Activated CD4-positive, alpha-beta T cell treated with anti-CD3 and anti-CD28 coated beads for 1 hour (primary cell): Measurements from ENCODE around the gene PWWP2A.
"Not testable (repeated sequence)": the region's sequence is repeated elsewhere in the genome, so short reads cannot be mapped to it uniquely, and the experiment has no call there.

Experiments
- DNase-seq: peaks from one replicate; pipeline ENCODE4 v3.0.0-alpha.2; 2020

Gene PWWP2A

GRCh38 chr5:160075073-160075472 is 44.2 kb downstream of the PWWP2A start:
- no peak for DNase-seq

- DNase-seq, result no peak
Observed at GRCh38 chr5:160071916-160072315, 47.3 kb downstream of the PWWP2A start.

- no peak for DNase-seq
Observed at GRCh38 chr5:160071516-160071915, 47.7 kb downstream of the PWWP2A start.

GRCh38 chr5:160069120-160069519 is 50.1 kb downstream of the PWWP2A start:
- not testable (repeated sequence) for DNase-seq

- DNase-seq, result no peak
Observed at GRCh38 chr5:160064995-160065614, 54.1 kb downstream of the PWWP2A start.

GRCh38 chr5:160064417-160064810 is 54.8 kb downstream of the PWWP2A start:
- DNase-seq, result no peak

- no peak for DNase-seq
Observed at GRCh38 chr5:160061770-160062169, 57.5 kb downstream of the PWWP2A start.

GRCh38 chr5:160060001-160060400 is 59.2 kb downstream of the PWWP2A start:
- no peak for DNase-seq

GRCh38 chr5:160057256-160057655 is 62.0 kb downstream of the PWWP2A start:
- no peak for DNase-seq

- no peak for DNase-seq
Observed at GRCh38 chr5:160054831-160055230, 64.4 kb downstream of the PWWP2A start.

GRCh38 chr5:160054047-160054446 is 65.2 kb downstream of the PWWP2A start:
- no peak for DNase-seq

- no peak for DNase-seq
Observed at GRCh38 chr5:160049099-160049498, 70.2 kb downstream of the PWWP2A start.

GRCh38 chr5:160048131-160048530 is 71.1 kb downstream of the PWWP2A start:
- DNase-seq, result no peak

GRCh38 chr5:160047423-160047822 is 71.8 kb downstream of the PWWP2A start:
- DNase-seq, result no peak

GRCh38 chr5:160044967-160045366 is 74.3 kb downstream of the PWWP2A start:
- no peak for DNase-seq

GRCh38 chr5:160044391-160044804 is 74.9 kb downstream of the PWWP2A start:
- DNase-seq, result no peak

- DNase-seq, result no peak
Observed at GRCh38 chr5:160042671-160043070, 76.6 kb downstream of the PWWP2A start.
